ENCODE data around the gene RAET1G. TPM values are rescaled to one million over a fixed set of nuclear protein-coding genes. Genes with fewer than 3 reads are reported as not detected.

The RAET1G gene
- total RNA-seq, 1 experiment from 2014 or later = 1.2 TPM

DNA sequence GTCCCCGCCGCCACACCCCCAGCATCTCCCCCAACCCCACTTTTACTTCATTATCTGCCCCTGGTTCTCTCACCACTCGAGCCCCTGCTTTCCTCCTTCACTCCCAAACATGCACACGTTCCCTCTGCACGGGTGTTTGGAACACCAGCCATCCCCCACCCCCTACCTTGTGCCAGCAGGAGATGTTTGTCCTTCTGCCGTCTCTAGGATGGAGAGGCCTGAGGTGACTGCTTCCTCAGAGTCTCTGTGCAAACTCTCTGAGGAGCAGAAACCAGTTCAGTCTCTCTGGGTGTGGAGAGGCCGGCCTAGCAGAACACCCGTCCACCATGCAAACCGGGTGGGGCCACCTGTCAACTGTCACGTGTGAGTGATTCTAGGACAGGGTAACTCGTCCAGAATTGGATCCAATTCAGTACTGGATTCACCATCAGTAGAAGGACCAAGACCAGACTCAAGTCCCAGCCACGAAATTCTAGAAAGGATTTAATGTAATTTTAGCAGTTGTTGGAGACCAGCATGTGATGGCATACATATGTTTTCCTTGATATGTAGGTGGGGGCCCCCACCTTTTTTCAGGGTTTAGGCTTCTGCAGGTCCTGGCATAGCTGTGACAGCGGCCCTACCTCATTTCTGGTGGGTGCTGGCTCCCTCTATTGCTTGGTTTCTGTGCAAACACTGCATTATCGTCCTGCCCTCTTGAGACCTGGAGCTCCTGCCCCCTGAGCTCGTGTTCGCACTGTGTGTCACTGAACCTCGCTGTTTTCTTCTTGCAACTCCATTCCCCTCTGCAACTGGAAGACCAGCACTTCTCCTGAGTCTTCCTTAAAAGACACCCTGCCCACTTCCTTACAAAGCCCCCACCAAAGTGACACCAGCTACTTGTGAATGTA, 24.8 kb downstream of the RAET1G start, which contains the start of gene RAET1E:
TSS of gene RAET1E (minus strand) at position 259 of the 890 bp plus-strand sequence. CDS start 7,212 bp downstream, outside the sequence.
- Histone ChIP-seq H3K4me1 (ENCODE audit: control insufficient read depth, insufficient read depth, low read length) (peaks cover 38% of the 10 kb centered on the region), H3K9me3 (ENCODE audit: control insufficient read depth, insufficient read depth, low read depth, low read length) (no peaks in the 10 kb centered on the region), H3K27me3 (ENCODE audit: control insufficient read depth, insufficient read depth, low read length) (no peaks in the 10 kb centered on the region), H3K36me3 (ENCODE audit: control insufficient read depth, insufficient read depth, low read length) (no peaks in the 10 kb centered on the region), H3K27ac (ENCODE audit: low read length) (peak within 1 kb of the TSS; percentile 88), H3K4me3 (ENCODE audit: low read depth in 2 of 2, low read length in 2 of 2) (peak within 1 kb of the TSS; percentile 8 to 45)
- no peak for TF ChIP-seq SIN3A (IDR thresholded peaks at IDR 0.05; ENCODE audit: borderline replicate concordance, insufficient read depth, low read depth, low read length)
- TF ChIP-seq, protein P1, sequence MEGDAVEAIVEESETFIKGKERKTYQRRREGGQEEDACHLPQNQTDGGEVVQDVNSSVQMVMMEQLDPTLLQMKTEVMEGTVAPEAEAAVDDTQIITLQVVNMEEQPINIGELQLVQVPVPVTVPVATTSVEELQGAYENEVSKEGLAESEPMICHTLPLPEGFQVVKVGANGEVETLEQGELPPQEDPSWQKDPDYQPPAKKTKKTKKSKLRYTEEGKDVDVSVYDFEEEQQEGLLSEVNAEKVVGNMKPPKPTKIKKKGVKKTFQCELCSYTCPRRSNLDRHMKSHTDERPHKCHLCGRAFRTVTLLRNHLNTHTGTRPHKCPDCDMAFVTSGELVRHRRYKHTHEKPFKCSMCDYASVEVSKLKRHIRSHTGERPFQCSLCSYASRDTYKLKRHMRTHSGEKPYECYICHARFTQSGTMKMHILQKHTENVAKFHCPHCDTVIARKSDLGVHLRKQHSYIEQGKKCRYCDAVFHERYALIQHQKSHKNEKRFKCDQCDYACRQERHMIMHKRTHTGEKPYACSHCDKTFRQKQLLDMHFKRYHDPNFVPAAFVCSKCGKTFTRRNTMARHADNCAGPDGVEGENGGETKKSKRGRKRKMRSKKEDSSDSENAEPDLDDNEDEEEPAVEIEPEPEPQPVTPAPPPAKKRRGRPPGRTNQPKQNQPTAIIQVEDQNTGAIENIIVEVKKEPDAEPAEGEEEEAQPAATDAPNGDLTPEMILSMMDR (IDR thresholded peaks at IDR 0.05) = peak; percentile 65
- TF ChIP-seq POLR2AphosphoS5 (IDR thresholded peaks at IDR 0.05; ENCODE audit: low read depth, low read length) = no peak
- no peak for TF ChIP-seq TCF7L2 (IDR thresholded peaks at IDR 0.05; ENCODE audit: low read depth, low read length)
- TF ChIP-seq, protein P2, sequence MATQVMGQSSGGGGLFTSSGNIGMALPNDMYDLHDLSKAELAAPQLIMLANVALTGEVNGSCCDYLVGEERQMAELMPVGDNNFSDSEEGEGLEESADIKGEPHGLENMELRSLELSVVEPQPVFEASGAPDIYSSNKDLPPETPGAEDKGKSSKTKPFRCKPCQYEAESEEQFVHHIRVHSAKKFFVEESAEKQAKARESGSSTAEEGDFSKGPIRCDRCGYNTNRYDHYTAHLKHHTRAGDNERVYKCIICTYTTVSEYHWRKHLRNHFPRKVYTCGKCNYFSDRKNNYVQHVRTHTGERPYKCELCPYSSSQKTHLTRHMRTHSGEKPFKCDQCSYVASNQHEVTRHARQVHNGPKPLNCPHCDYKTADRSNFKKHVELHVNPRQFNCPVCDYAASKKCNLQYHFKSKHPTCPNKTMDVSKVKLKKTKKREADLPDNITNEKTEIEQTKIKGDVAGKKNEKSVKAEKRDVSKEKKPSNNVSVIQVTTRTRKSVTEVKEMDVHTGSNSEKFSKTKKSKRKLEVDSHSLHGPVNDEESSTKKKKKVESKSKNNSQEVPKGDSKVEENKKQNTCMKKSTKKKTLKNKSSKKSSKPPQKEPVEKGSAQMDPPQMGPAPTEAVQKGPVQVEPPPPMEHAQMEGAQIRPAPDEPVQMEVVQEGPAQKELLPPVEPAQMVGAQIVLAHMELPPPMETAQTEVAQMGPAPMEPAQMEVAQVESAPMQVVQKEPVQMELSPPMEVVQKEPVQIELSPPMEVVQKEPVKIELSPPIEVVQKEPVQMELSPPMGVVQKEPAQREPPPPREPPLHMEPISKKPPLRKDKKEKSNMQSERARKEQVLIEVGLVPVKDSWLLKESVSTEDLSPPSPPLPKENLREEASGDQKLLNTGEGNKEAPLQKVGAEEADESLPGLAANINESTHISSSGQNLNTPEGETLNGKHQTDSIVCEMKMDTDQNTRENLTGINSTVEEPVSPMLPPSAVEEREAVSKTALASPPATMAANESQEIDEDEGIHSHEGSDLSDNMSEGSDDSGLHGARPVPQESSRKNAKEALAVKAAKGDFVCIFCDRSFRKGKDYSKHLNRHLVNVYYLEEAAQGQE (IDR thresholded peaks at IDR 0.05; ENCODE audit: insufficient read depth in 1 of 2, low read depth in 2 of 2, low read length in 1 of 2) = no peak
- ATAC-seq (peak; percentile 58), DNase-seq (ENCODE audit: low read depth, low spot score) (no peak)
- CTCF ChIA-PET = no interaction called here
- intact Hi-C loops (cut with micrococcal nuclease; ENCODE audit: unreplicated experiment) = no loop called here
- in situ Hi-C loops (cut with HindIII; ENCODE audit: low pct_unique_long_range_greater_than_20kb, low sequenced_read_pairs) = no loop called here
- POLR2A ChIA-PET = no interaction called here
- no TSS peak for BruUV-seq (replicated peaks)

DNA sequence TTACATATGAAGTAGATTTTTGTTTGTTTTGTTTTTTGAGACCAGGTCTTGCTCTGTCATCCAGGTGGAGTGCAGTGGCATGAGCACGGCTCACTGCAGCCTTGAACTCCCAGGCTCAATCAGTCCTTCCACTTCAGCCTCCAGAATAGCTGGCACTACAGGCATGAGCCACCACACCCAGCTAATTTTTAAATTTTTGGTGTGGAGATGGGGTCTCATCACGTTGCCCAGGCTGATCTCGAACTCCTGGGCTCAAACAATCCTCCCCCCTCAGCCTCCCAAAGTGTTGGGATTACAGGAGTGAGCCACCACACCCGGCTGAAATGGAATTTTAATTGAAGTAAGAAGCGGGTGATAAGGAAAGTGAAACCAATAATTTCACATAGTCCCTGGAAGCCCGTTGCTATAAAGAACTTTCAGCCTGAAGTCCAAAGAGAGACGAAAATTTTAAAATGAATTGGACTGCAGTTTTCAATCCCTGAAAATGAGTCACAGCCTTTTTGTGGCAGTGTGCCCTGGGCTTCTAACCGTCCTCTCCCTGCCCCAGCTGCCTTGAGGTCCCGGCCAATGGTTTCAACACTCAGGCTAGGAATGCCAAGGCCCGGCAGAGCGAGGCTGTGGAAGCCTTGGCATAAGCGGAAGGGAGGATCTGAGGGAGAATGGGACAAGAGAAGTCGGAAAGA, 25.8 kb downstream of the RAET1G start:
- POLR2A ChIA-PET = interaction anchor here (0.6 kb wide), 1 partner anchor 35 kb away, joined by 3 read pairs; no protein-coding TSS in a partner anchor
- Histone ChIP-seq H3K4me1 (ENCODE audit: control insufficient read depth, insufficient read depth, low read length) (peaks cover 38% of the 10 kb centered on the region), H3K36me3 (ENCODE audit: control insufficient read depth, insufficient read depth, low read length) (no peaks in the 10 kb centered on the region), H3K4me3 (ENCODE audit: low read depth in 2 of 2, low read length in 2 of 2) (peak overlapping the region; percentile 8 to 45), H3K27ac (ENCODE audit: low read length) (peak overlapping the region; percentile 88), H3K27me3 (ENCODE audit: control insufficient read depth, insufficient read depth, low read length) (no peaks in the 10 kb centered on the region), H3K9me3 (ENCODE audit: control insufficient read depth, insufficient read depth, low read depth, low read length) (no peaks in the 10 kb centered on the region)
- in situ Hi-C loops (cut with HindIII; ENCODE audit: low pct_unique_long_range_greater_than_20kb, low sequenced_read_pairs) = no loop called here
- no peak for TF ChIP-seq POLR2AphosphoS5 (IDR thresholded peaks at IDR 0.05; ENCODE audit: low read depth, low read length)
- TF ChIP-seq, protein P2 (IDR thresholded peaks at IDR 0.05; ENCODE audit: insufficient read depth in 1 of 2, low read depth in 2 of 2, low read length in 1 of 2) = no peak
- no peak for TF ChIP-seq SIN3A (IDR thresholded peaks at IDR 0.05; ENCODE audit: borderline replicate concordance, insufficient read depth, low read depth, low read length)
- no peak for TF ChIP-seq TCF7L2 (IDR thresholded peaks at IDR 0.05; ENCODE audit: low read depth, low read length)
- TF ChIP-seq, protein P1 (IDR thresholded peaks at IDR 0.05) = no peak
- CTCF ChIA-PET = no interaction called here
- intact Hi-C loops (cut with micrococcal nuclease; ENCODE audit: unreplicated experiment) = no loop called here
- ATAC-seq (peak; percentile 78), DNase-seq (ENCODE audit: low read depth, low spot score) (no peak)
- BruUV-seq (replicated peaks) = no TSS peak

All from Panc1 (cell line).